ENCODE data around the gene NFIX.

DNA sequence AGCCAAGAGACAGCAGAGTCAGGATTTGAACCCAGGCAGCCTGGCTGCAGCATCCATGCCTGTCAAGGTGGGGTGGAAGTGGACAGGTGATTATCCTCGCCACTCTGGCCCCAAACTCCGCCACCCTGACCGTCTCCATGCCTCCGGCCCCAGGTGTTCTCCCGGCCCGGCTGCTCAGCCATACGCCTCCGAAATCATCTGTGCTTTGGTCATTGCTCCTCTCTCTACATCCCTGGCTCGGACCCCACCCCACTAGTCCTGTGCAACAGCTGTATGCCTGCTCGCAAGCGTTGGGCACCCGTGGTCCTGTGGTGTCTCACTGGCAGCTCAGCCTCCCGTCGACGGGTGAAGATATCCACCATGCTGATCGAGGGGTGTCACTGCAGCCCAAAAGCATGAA, 22.0 kb upstream of the NFIX start:
- TF ChIP-seq, protein P1, sequence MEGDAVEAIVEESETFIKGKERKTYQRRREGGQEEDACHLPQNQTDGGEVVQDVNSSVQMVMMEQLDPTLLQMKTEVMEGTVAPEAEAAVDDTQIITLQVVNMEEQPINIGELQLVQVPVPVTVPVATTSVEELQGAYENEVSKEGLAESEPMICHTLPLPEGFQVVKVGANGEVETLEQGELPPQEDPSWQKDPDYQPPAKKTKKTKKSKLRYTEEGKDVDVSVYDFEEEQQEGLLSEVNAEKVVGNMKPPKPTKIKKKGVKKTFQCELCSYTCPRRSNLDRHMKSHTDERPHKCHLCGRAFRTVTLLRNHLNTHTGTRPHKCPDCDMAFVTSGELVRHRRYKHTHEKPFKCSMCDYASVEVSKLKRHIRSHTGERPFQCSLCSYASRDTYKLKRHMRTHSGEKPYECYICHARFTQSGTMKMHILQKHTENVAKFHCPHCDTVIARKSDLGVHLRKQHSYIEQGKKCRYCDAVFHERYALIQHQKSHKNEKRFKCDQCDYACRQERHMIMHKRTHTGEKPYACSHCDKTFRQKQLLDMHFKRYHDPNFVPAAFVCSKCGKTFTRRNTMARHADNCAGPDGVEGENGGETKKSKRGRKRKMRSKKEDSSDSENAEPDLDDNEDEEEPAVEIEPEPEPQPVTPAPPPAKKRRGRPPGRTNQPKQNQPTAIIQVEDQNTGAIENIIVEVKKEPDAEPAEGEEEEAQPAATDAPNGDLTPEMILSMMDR (IDR thresholded peaks at IDR 0.05) = no peak
- TF ChIP-seq EZH2 (IDR thresholded peaks at IDR 0.05; ENCODE audit: borderline replicate concordance, insufficient read depth, low read depth, low read length, poor library complexity, severe bottlenecking) = no peak
